Panc1 (cell line): Measurements from ENCODE around the gene TNIK. TPM values are rescaled to one million over a fixed set of nuclear protein-coding genes. Genes with fewer than 3 reads are reported as not detected.

Source experiments
- ATAC-seq: fragments of 200-7000 bp; cut with Tn5 transposase; 2 replicates; pipeline ENCODE4 v1.9.1; 2020; ENCODE audit warnings: mild to moderate bottlenecking, moderate library complexity
- BruUV-seq: library from RNA; stranded (reverse); fragments of 400-500 nt; replicated peaks from 2 replicates; lab custom pipeline; 2021; lab: Mats Ljungman, UMichigan
- CTCF ChIA-PET: fragments of 300-600 bp; sonication (Branson Sonifier 250); formaldehyde crosslinking; loops from one replicate; lab custom pipeline; 2022; ENCODE audit warnings: antibody characterized with exemption; lab: Charles Lee
- POLR2A ChIA-PET: fragments of 300-600 bp; sonication (Branson Sonifier 250); formaldehyde crosslinking; loops from one replicate; lab custom pipeline; 2022; ENCODE audit warnings: antibody characterized with exemption; lab: Charles Lee
- DNase-seq: peaks from one replicate; pipeline ENCODE4 v3.0.0-alpha.2; 2010; ENCODE audit warnings: low read depth, low spot score
- H3K27ac ChIP-seq: 2 replicates; pipeline ENCODE4 v1.5.1; 2011; ENCODE audit warnings: mild to moderate bottlenecking, low read length, inconsistent platforms
- H3K27me3 ChIP-seq: fragments of 200-500 bp; sonication (Bioruptor generic); 2 replicates; pipeline ENCODE4 v1.6.0; 2014; ENCODE audit warnings: low read length, inconsistent platforms; ENCODE audit not compliant: control insufficient read depth, insufficient read depth
- H3K36me3 ChIP-seq: fragments of 200-500 bp; sonication (Bioruptor generic); 2 replicates; pipeline ENCODE4 v1.5.1; 2014; ENCODE audit warnings: inconsistent platforms, mild to moderate bottlenecking, low read length, moderate library complexity; ENCODE audit not compliant: control insufficient read depth, insufficient read depth
- H3K4me1 ChIP-seq: 2 replicates; pipeline ENCODE4 v1.5.1; 2011; ENCODE audit warnings: inconsistent platforms, mild to moderate bottlenecking, low read length, moderate library complexity; ENCODE audit not compliant: control insufficient read depth, insufficient read depth
- H3K4me3 ChIP-seq, 2 experiments: 2 replicates each; pipeline ENCODE4 v1.5.1; 2011 to 2012; ENCODE audit warnings: low read depth in 2 of 2, low read length in 2 of 2, mild to moderate bottlenecking in 2 of 2, inconsistent platforms in 1 of 2, moderate library complexity in 1 of 2
- H3K9me3 ChIP-seq: fragments of 200-500 bp; sonication (Bioruptor generic); 2 replicates; pipeline ENCODE4 v1.5.1; 2014; ENCODE audit warnings: low read depth, mild to moderate bottlenecking, inconsistent platforms, low read length, moderate library complexity; ENCODE audit not compliant: control insufficient read depth, insufficient read depth
- POLR2AphosphoS5 ChIP-seq: IDR thresholded peaks from 2 replicates; pipeline ENCODE4 v1.6.1; 2012; ENCODE audit warnings: mild to moderate bottlenecking, low read depth, low read length, moderate library complexity
- SIN3A ChIP-seq: IDR thresholded peaks from 2 replicates; pipeline ENCODE4 v1.6.1; 2012; ENCODE audit warnings: low read depth, mild to moderate bottlenecking, low read length, moderate library complexity, borderline replicate concordance; ENCODE audit not compliant: insufficient read depth
- TCF7L2 ChIP-seq: IDR thresholded peaks from 2 replicates; pipeline ENCODE4 v1.6.1; 2011; ENCODE audit warnings: mild to moderate bottlenecking, low read depth, low read length, inconsistent platforms
- in situ Hi-C: cut with HindIII; loops from 2 replicates; pipeline ENCODE4 v1.10.0; 2016; ENCODE audit warnings: low sequenced_read_pairs, low pct_unique_long_range_greater_than_20kb
- intact Hi-C: fragments of 100-400 bp; cut with micrococcal nuclease; formaldehyde crosslinking; loops from one replicate; pipeline ENCODE4 v1.10.0; 2022; ENCODE audit not compliant: unreplicated experiment
- total RNA-seq: library from RNA; stranded (reverse); gene quantifications from one replicate; pipeline ENCODE4 v1.2.1, GENCODE V29; 2021; ENCODE audit not compliant: unreplicated experiment
- TF ChIP-seq, protein P1 (sequence below), 2 experiments: IDR thresholded peaks; 2 replicates each; pipeline ENCODE4 v1.6.1; 2011 to 2012; ENCODE audit warnings: low read depth in 2 of 2, control low read depth in 1 of 2, low read length in 1 of 2, mild to moderate bottlenecking in 1 of 2, moderate library complexity in 1 of 2; ENCODE audit not compliant: insufficient read depth in 1 of 2
- TF ChIP-seq, protein P2 (sequence below): fragments of 450-650 bp; IDR thresholded peaks from 2 replicates; pipeline ENCODE4 v1.5.1; 2017; ENCODE audit warnings: mild to moderate bottlenecking

Gene TNIK
- total RNA-seq, 1 experiment from 2014 or later = 1.9 TPM

DNA sequence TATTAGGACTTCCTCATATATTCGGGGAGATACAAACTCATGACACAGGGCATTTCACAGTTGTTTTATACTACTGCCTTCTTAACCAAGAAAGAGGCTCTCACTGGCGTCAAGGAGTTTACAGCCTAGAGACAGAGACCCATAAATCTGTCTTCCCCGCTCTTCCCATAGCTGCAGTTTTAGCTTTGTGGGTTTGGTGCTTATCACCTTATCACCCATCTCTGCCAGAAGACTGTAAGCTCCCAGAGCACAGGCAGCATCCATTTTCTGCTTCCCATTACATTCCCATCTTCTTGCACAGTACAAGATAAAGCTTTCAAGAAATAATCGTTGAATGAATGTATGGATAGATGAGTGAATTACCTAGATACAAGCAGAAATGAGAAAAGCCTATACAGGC is 144.3 kb downstream of the TNIK start:
- BruUV-seq = no TSS peak
- intact Hi-C loops (no loop called here), in situ Hi-C loops (no loop called here)
- ATAC-seq (no peak), DNase-seq (no peak)
- TF ChIP-seq POLR2AphosphoS5 (no peak), TCF7L2 (no peak)
- TF ChIP-seq, protein P1, sequence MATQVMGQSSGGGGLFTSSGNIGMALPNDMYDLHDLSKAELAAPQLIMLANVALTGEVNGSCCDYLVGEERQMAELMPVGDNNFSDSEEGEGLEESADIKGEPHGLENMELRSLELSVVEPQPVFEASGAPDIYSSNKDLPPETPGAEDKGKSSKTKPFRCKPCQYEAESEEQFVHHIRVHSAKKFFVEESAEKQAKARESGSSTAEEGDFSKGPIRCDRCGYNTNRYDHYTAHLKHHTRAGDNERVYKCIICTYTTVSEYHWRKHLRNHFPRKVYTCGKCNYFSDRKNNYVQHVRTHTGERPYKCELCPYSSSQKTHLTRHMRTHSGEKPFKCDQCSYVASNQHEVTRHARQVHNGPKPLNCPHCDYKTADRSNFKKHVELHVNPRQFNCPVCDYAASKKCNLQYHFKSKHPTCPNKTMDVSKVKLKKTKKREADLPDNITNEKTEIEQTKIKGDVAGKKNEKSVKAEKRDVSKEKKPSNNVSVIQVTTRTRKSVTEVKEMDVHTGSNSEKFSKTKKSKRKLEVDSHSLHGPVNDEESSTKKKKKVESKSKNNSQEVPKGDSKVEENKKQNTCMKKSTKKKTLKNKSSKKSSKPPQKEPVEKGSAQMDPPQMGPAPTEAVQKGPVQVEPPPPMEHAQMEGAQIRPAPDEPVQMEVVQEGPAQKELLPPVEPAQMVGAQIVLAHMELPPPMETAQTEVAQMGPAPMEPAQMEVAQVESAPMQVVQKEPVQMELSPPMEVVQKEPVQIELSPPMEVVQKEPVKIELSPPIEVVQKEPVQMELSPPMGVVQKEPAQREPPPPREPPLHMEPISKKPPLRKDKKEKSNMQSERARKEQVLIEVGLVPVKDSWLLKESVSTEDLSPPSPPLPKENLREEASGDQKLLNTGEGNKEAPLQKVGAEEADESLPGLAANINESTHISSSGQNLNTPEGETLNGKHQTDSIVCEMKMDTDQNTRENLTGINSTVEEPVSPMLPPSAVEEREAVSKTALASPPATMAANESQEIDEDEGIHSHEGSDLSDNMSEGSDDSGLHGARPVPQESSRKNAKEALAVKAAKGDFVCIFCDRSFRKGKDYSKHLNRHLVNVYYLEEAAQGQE (IDR thresholded peaks at IDR 0.05; ENCODE audit: insufficient read depth in 1 of 2, low read depth in 2 of 2, low read length in 1 of 2) = no peak
- TF ChIP-seq, protein P2, sequence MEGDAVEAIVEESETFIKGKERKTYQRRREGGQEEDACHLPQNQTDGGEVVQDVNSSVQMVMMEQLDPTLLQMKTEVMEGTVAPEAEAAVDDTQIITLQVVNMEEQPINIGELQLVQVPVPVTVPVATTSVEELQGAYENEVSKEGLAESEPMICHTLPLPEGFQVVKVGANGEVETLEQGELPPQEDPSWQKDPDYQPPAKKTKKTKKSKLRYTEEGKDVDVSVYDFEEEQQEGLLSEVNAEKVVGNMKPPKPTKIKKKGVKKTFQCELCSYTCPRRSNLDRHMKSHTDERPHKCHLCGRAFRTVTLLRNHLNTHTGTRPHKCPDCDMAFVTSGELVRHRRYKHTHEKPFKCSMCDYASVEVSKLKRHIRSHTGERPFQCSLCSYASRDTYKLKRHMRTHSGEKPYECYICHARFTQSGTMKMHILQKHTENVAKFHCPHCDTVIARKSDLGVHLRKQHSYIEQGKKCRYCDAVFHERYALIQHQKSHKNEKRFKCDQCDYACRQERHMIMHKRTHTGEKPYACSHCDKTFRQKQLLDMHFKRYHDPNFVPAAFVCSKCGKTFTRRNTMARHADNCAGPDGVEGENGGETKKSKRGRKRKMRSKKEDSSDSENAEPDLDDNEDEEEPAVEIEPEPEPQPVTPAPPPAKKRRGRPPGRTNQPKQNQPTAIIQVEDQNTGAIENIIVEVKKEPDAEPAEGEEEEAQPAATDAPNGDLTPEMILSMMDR = no peak
- no peak overlapping the region for H3K27ac ChIP-seq
- H3K4me3 ChIP-seq = no peak overlapping the region
- H3K4me1 ChIP-seq = no peaks in the 10 kb centered on the region
- H3K27me3 ChIP-seq = peaks cover 3% of the 10 kb centered on the region; the same call in 1 of the 2 replicates
- CTCF ChIA-PET = no interaction called here
- H3K9me3 ChIP-seq = no peaks in the 10 kb centered on the region
- no peaks in the 10 kb centered on the region for H3K36me3 ChIP-seq
- POLR2A ChIA-PET = interaction anchor here (0.5 to 0.6 kb wide), 2 partner anchors 11 to 194 kb away, joined by 3 to 5 read pairs; no protein-coding TSS in a partner anchor

DNA sequence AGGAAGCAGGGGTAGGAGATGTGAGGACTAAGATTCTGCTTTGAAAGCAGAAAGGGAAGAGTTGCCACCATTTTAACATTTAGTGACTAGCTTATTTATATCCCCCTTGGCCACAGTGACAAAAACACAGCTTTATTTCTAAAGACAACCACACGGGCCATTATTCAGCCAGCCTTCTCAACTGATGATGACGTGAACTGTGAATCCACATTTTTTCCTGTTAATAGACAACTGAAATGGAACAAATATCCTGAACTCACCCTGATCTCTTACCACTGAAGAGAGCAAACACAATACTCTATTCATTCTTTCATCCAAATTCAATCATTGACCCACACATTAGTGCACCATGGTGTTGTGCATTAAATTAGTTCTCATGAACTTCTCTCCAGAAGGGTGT is 145.1 kb downstream of the TNIK start:
- H3K9me3 ChIP-seq = no peaks in the 10 kb centered on the region
- ChIA-PET CTCF (no interaction called here), POLR2A (no interaction called here)
- intact Hi-C loops = no loop called here
- BruUV-seq = no TSS peak
- TF ChIP-seq, protein P2 = no peak
- TF ChIP-seq TCF7L2 (no peak), POLR2AphosphoS5 (no peak), SIN3A (no peak)
- TF ChIP-seq, protein P1 (IDR thresholded peaks at IDR 0.05; ENCODE audit: insufficient read depth in 1 of 2, low read depth in 2 of 2, low read length in 1 of 2) = no peak
- H3K36me3 ChIP-seq = no peaks in the 10 kb centered on the region
- peaks cover 3% of the 10 kb centered on the region; the same call in 1 of the 2 replicates for H3K27me3 ChIP-seq
- no peak overlapping the region for H3K4me3 ChIP-seq
- DNase-seq = no peak
- no peak for ATAC-seq
- no peak overlapping the region for H3K27ac ChIP-seq
- in situ Hi-C loops = no loop called here
- H3K4me1 ChIP-seq = no peaks in the 10 kb centered on the region
